ENCODE data around the gene RIMBP2. TPM values are rescaled to one million over a fixed set of nuclear protein-coding genes. Genes with fewer than 3 reads are reported as not detected.

The RIMBP2 gene
- polyA plus RNA-seq, 1 donor (not counting 4 experiments of a cell fraction or from before 2014, with no cell fraction given): 0.16 TPM

GRCh38 chr12:130608132-130608531 is 108.0 kb downstream of the RIMBP2 start:
- FAIRE-seq (no peak), DNase-seq (ENCODE audit: low read depth, low spot score) (no peak)
- Histone ChIP-seq H3K27me3 (ENCODE audit: control insufficient read depth, extremely low read depth, insufficient read depth, low read length) (no peaks in the 10 kb centered on the region), H3K9ac (ENCODE audit: control insufficient read depth, extremely low read depth, insufficient read depth, low read length) (no peak overlapping the region), H4K20me1 (ENCODE audit: control insufficient read depth, extremely low read depth, insufficient read depth, low read length) (no peaks in the 10 kb centered on the region), H3K4me2 (ENCODE audit: control insufficient read depth, extremely low read depth, insufficient read depth, low read depth, low read length) (no peak overlapping the region), H3K9me3 (ENCODE audit: control insufficient read depth, low read depth, low read length) (peaks cover 3% of the 10 kb centered on the region), H3K79me2 (ENCODE audit: control insufficient read depth, insufficient read depth, low read length) (no peaks in the 10 kb centered on the region), H3K9me1 (ENCODE audit: control insufficient read depth, extremely low read depth, insufficient read depth, low read length) (no peaks in the 10 kb centered on the region), H3K36me3 (ENCODE audit: control insufficient read depth in 2 of 2, extremely low read depth in 1 of 2, insufficient read depth in 2 of 2, low read length in 2 of 2) (no peaks in the 10 kb centered on the region), H2AFZ (ENCODE audit: control insufficient read depth, low read length) (no peak overlapping the region), H3K4me3 (ENCODE audit: control insufficient read depth in 2 of 3, extremely low read depth in 1 of 3, insufficient read depth in 2 of 3, low read depth in 1 of 3, low read length in 3 of 3) (no peak overlapping the region), H3K27ac (ENCODE audit: control insufficient read depth, insufficient read depth, low read length) (no peak overlapping the region), H3K4me1 (ENCODE audit: control insufficient read depth, extremely low read depth, insufficient read depth, low read length) (no peaks in the 10 kb centered on the region)
- dilution Hi-C loops (cut with MboI; ENCODE audit: extremely low pct_ligation_motif_present, low sequenced_read_pairs): no loop called here
- TF ChIP-seq CTCF (optimal IDR thresholded peaks at IDR 0.05 in 1 of 3, IDR thresholded peaks at IDR 0.05 in 1 of 3, conservative IDR thresholded peaks at IDR 0.05 in 1 of 3; ENCODE audit: extremely low read depth in 1 of 3, insufficient read depth in 2 of 3, low read length in 3 of 3) (no peak), EZH2 (IDR thresholded peaks at IDR 0.05; ENCODE audit: low read length) (no peak)

- no peaks in the 10 kb centered on the region for H3K27me3 ChIP-seq (ENCODE audit: control insufficient read depth, extremely low read depth, insufficient read depth, low read length)
These were observed 109.9 kb downstream of the RIMBP2 start for GRCh38 chr12:130606231-130606630.

More at GRCh38 chr12:130606231-130606630, 109.9 kb downstream of the RIMBP2 start:
- Histone ChIP-seq H3K9ac (ENCODE audit: control insufficient read depth, extremely low read depth, insufficient read depth, low read length) (no peak overlapping the region), H3K79me2 (ENCODE audit: control insufficient read depth, insufficient read depth, low read length) (no peaks in the 10 kb centered on the region), H2AFZ (ENCODE audit: control insufficient read depth, low read length) (no peak overlapping the region), H3K4me2 (ENCODE audit: control insufficient read depth, extremely low read depth, insufficient read depth, low read depth, low read length) (no peak overlapping the region), H3K4me1 (ENCODE audit: control insufficient read depth, extremely low read depth, insufficient read depth, low read length) (no peaks in the 10 kb centered on the region), H3K9me3 (ENCODE audit: control insufficient read depth, low read depth, low read length) (no peaks in the 10 kb centered on the region), H3K4me3 (ENCODE audit: control insufficient read depth in 2 of 3, extremely low read depth in 1 of 3, insufficient read depth in 2 of 3, low read depth in 1 of 3, low read length in 3 of 3) (no peak overlapping the region), H3K36me3 (ENCODE audit: control insufficient read depth in 2 of 2, extremely low read depth in 1 of 2, insufficient read depth in 2 of 2, low read length in 2 of 2) (no peaks in the 10 kb centered on the region), H3K27ac (ENCODE audit: control insufficient read depth, insufficient read depth, low read length) (no peak overlapping the region), H3K9me1 (ENCODE audit: control insufficient read depth, extremely low read depth, insufficient read depth, low read length) (no peaks in the 10 kb centered on the region), H4K20me1 (ENCODE audit: control insufficient read depth, extremely low read depth, insufficient read depth, low read length) (no peaks in the 10 kb centered on the region)
- no peak for DNase-seq (ENCODE audit: low read depth, low spot score)
- dilution Hi-C loops (cut with MboI; ENCODE audit: extremely low pct_ligation_motif_present, low sequenced_read_pairs): no loop called here
- FAIRE-seq: no peak
- TF ChIP-seq CTCF (optimal IDR thresholded peaks at IDR 0.05 in 1 of 3, IDR thresholded peaks at IDR 0.05 in 1 of 3, conservative IDR thresholded peaks at IDR 0.05 in 1 of 3; ENCODE audit: extremely low read depth in 1 of 3, insufficient read depth in 2 of 3, low read length in 3 of 3): no peak
- no peak for TF ChIP-seq EZH2 (IDR thresholded peaks at IDR 0.05; ENCODE audit: low read length)
